H4 (cell line): ENCODE data around the gene NOL12. TPM values are rescaled to one million over a fixed set of nuclear protein-coding genes. Genes with fewer than 3 reads are reported as not detected.

ENCODE experiments used
- DNase-seq: peaks from one replicate; pipeline ENCODE4 v3.0.0-alpha.2; 2015; ENCODE audit warnings: low spot score
- total RNA-seq: library from RNA; depleted of rRNA; stranded (reverse); fragments of >200 nt; shearing (Covaris generic); gene quantifications from 2 replicates; pipeline ENCODE4 v1.2.3, GENCODE V29; 2014

Gene NOL12
- total RNA-seq, 1 experiment from 2014 or later, result 25.7 TPM

DNA sequence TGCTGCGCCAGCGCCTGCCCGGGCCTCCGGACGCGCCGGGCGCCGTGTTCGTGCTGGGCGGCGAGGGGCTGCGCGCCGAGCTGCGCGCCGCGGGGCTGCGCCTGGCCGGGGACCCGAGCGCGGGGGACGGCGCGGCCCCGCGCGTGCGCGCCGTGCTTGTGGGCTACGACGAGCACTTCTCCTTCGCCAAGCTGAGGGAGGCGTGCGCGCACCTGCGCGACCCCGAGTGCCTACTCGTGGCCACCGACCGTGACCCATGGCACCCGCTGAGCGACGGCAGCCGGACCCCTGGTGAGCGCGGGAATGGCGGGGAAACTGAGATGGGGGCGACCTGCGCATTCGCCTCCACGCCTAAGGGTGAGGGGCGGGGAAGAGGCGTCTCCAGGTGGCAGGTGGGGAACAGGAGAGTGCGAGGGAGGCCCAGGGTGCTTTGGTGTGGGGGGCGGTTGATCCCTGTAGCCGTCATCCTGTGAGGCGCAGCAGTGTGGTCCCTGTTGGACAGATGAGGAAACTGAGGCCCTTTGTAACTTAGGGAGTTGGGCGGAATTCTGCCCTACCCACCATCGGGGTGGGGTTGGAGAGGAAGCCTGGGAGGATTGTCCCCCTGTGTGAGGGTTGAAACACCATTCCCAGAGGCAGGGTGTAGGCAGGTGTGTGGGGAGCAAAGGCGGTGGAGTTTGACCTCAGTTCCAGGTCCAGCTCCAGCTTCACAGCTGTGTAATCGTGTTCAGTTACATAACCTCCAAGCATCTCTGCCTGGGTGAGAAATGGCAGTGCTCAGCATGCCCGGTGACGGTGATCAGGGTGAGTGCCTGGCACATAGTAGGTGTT is 26.9 kb upstream of the NOL12 start:
- DNase-seq, result no peak

DNA sequence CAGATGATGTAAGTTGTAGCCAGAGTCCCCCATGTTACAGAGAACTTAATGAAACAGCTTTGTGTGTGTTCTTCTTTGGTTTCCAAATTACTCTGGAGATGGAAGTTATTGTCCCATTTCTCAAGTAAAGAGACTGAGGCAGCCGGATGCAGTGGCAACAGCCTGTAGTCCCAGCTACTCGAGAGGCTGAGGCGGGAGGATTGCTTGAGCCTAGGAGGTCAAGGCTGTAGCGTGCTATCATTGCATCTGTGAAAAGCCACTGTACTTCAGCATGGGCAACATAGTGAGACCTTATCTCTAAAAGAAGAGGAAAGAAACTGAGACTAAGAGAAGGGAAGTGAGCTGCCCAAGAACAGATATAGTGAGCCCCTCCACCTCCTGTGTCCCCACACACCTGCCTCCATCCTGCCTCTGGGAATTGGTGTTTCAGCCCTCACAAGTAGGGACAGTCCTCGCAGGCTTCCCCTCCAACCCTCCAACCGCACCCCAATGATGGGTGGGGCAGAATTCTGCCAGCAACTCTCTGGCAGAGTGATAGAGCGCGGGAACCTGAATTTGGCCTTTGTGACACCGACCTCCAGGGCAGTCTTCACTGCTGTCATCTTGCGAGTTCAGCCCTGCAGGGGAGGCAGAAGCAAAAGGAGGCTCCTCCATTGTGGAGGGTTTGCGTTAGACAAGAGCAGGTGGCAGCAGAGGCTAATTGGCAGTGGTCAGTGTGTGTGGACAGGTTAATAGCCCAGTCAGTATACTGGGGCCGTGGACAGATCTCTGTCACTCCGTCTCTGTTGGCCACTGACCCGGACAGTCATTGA is 26.0 kb upstream of the NOL12 start:
- no peak for DNase-seq

DNA sequence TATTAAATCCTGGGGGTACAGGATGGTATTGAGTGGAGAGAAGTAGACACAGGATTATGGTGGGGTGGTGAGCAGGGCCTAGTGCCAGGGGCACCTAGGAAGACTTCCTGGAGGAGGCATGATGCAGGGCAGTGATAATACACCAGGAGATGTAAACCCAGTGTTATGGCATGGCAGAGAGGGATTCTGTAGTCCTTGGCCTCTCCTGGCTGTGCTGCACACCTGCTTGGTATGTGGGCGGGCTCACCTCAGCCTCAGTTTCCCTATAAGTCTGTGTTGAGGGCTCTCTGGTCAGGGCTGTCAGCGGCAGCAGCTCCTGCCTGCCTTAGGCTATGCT is 25.5 kb upstream of the NOL12 start:
- no peak for DNase-seq

DNA sequence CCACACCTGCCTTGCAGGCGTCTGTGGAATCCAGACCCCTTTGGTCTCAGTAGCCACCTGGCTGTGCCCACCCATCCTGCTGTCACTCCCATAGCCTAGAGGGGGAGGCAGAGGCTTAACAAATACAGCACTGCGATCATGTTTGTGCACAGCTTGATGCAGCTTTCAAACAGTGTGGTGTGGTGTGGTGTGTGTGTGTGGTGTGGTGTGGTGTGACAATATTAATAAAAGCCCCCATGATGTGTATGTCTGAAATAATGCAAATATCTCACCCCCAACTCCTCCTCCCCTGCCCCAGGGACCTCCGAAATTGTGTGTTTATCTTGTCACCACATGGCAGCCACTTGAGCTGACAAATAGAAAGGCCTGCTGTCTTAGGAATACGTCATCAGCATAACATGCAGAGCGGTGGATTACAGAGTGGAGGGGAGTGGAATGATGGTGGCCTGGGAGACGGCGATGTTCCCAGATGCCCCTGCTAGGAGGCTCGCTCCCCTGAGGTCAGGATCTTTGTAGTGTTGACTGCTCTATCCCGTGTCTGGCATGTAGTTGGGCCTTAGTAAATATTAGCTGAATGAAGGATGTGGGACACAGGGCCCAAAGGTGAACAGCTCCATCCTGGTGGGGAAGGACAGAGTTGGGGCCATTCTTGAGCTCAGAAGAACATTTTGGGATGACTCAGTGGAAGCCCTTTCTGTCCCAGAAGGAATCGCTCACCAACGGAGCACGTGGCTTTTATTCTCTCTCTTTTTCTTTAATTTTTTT is 24.8 kb upstream of the NOL12 start:
- DNase-seq, result peak; percentile 51

DNA sequence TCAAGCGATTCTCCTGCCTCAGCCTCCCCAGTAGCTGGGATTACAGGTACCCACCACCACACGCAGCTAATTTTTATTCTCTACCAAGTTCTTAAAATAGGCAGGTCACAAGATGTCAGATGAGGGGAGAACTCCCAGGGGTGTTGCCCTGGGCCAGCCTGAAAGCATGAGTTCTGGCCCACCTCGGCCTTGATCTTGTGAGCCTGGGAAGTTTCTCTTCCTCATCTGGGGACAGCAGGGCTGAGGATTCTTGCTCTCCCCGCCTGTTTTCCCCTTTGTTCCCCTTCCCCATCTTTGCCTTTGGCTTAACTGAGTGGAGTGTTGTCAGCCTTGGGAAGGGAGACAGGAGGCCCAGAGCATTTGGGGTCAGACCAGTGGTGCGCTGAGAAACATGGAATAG is 24.1 kb upstream of the NOL12 start:
- DNase-seq, result no peak

DNA sequence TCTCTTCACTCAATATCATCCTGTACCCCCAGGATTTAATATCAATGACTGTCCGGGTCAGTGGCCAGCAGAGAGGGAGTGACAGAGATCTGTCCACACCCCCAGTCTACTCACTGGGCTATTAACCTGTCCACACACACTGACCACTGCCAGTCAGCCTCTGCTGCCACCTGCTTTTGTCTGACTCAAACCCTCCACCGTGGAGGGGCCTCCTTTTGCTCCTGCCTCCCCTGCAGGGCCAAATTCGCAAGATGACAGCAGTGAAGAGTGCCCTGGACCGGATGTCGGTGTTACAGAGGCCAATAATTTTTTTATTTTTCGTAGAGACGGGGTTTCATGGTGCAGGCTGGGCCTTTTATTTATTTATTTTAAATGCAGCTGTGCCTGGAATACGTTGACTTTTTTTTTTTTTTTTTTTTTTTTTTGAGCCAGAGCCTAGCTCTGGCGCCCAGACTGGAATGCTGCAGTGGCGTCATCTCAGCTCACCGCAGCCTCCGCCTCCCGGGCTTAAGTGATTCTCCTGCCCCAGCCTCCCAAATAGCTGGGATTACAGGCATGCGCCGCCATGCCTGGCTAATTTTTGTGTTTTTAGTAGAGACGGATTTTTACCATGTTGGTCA is 22.5 kb upstream of the NOL12 start:
- DNase-seq, result no peak

DNA sequence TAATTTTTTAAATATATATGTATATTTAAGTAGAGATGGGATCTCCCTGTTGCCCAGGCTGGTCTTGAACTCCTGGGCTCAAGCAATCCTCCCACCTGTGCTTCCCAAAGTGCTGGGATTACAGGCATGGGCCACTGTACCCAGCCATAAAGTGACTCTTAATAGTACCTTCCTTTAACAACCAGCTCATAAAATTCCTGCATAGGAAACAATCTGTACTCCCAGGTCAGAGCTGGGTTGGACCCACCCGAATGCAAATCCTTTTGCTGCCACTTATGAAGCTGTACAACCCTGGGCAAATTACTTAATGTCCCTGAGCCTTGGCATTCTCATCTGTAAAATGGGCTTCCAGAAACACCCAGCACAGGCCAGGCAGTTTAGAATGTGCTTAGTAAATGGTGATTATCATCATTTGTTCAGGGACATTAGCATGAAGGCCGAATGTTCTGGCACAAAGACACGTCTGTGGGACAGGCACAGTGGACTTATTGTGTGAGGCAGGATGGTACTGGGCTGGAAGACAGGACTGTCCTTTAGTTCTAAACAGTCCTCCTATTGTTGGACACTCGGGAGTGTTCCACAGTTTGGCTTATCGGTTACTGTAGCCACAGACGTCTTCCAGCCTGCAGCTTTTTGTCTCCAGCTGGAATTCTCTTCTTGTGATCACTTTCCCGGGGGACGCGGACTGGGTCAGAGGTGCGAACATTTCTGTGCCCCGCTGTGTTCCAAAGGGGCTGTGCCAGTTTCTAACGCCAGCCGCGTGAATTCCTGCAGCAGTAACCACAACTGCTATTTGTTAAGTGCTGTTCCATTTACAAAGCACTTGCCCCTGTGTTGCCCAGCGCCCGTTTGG is 21.7 kb upstream of the NOL12 start:
- no peak for DNase-seq

DNA sequence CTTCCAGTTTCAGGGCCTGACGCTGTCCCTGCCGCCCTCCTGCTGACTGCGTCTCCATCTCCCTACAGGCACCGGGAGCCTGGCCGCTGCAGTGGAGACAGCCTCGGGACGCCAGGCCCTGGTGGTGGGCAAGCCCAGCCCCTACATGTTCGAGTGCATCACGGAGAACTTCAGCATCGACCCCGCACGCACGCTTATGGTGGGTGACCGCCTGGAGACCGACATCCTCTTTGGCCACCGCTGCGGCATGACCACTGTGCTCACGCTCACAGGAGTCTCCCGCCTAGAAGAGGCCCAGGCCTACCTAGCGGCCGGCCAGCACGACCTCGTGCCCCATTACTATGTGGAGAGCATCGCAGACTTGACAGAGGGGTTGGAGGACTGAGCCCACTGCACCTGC is 20.7 kb upstream of the NOL12 start:
- no peak for DNase-seq

DNA sequence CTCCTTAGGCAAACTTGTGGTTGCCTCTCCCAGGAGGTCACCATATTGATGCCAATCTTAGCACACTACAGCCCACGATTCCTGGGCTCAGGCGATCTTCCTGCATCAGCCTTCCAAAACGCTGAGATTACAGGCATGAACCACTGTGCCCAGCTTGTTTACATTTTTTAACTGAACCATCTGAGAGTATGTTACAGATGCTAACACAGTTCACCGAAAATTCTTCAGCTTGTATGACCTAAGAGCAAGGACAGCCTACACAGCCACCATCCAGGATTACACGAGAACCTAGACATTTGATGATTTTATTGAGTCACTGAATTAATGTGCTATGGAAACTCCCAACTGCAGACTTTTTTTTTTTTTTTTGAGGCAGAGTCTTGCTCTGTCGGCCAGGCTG is 16.6 kb upstream of the NOL12 start:
- peak; percentile 50 for DNase-seq

DNA sequence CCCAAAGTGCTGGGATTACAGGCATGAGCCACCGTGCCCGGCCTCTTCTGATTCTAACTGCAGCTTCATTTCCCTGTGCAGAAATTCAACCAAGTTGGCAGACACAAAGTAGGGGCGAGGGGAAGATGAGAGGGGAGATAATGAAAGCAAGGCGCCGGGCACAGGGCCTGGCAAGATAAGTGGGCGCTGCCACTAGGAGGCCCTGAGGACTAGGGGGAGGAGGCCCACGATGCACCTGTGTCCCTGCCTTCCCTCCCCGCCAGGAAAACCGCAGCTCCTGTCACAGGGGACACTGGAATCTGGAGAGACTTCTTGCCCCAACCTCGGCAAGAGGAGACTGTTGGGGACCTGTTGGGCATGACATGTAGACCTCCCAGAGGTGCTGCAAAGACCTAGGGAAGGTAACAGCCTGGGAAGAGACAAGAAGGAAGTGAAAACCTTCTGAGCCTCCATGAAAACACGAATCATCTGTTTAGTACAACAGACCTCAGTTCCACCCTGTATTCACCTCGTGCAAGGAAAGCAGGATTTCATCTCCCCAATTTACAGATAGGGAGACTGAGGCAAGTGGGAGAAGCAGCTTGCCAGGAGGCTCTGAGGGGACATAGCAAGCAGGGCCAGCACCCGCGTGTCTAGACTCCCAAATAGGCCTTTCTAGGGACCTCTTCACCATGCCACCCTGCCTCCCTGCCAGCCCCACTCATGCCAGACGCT is 13.8 kb upstream of the NOL12 start:
- DNase-seq, result no peak

DNA sequence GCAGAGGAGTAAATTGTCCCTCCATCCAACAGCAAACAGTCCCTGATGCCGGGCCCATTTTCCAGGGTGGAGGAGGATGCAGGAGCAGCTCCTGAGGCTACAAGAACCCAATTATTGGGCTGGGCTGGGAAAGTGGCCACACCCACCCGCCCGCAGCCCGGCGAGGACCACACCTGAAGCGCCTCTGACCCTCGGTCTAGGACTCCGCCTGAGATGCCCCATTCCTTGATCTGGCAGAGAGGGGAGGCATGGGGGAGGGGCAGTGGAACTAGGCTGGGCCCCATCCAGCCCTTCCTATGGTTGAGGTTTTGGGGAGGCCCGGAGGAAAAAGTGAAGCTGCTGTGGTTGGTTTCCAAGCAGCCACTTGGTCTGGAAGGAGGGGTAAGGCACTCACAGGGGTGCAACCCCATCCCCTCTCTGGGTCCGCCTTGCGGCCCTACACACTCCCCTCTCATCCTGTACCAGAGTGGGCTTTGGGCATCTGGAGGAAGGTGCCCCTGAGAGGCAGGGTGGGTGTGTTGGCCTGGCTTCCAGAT is 13.2 kb upstream of the NOL12 start:
- no peak for DNase-seq

DNA sequence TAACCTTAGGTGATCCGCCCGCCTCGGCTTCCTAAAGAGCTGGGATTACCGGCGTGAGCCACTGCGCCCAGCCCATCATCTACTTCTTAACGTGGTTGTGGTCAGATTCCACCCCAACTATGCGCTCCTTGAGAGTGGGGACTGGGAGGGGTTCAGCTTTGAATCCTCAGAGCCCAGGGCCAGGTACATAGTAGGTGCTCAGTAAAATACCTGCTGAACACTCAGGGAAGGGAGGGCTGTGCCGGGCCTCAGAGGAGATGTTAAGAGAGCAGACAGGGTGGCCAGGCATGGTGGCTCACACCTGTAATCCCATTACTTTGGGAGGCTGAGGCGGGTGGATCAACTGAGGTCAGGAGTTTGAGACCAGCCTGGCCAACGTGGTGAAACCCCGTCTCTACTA is 11.9 kb upstream of the NOL12 start:
- no peak for DNase-seq

DNA sequence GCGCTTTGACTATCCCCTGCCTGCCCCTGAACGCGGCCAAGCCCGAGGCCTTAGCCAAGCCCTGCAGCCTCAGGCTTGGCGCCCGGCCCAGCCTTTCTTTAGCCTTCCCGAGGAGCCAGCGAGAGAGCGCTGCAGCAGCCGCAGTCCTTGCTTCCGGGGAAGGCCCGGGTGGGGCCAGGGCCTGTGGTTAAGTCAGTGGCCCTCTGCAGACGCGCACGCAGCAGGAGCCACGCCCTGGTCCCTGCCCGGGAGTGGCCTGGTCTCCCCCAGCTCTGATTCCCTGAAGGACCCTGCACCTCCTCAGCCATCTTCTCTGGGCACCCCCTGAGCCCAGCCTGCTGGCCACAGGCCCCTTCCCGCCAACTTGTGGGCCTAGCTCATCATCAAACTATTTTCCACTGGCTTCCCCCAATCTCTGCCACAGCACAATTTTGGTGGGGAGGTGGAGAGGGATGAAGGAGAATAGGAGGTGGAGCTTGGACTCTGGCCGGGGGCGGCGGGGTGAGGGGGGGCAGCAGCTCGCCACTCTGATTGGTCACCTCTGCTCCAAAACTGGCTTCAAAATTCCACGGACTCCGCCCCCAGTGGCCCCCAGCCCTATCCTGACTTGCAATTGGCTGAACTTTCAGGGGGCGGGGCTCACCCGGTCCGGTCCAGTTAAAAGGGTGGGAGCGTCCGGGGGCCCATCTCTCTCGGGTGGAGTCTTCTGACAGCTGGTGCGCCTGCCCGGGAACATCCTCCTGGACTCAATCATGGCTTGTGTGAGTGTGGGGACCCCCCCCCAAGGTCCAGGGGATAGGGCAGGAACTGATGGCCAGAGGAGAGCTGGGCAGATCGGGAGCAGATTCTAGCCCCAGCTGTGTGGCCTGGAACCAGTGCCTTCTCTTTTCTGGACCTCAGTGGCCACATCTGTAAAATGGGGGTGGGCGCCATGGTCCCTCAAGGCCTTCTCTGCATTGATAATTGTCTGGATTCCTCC is 10.9 kb upstream of the NOL12 start, which contains the start of gene LGALS1:
Gene LGALS1, plus strand, starts transcription at position 686 of the 979 bp plus-strand sequence. Its CDS starts 67 bp downstream, at position 753.
- DNase-seq, result peak; percentile 92

DNA sequence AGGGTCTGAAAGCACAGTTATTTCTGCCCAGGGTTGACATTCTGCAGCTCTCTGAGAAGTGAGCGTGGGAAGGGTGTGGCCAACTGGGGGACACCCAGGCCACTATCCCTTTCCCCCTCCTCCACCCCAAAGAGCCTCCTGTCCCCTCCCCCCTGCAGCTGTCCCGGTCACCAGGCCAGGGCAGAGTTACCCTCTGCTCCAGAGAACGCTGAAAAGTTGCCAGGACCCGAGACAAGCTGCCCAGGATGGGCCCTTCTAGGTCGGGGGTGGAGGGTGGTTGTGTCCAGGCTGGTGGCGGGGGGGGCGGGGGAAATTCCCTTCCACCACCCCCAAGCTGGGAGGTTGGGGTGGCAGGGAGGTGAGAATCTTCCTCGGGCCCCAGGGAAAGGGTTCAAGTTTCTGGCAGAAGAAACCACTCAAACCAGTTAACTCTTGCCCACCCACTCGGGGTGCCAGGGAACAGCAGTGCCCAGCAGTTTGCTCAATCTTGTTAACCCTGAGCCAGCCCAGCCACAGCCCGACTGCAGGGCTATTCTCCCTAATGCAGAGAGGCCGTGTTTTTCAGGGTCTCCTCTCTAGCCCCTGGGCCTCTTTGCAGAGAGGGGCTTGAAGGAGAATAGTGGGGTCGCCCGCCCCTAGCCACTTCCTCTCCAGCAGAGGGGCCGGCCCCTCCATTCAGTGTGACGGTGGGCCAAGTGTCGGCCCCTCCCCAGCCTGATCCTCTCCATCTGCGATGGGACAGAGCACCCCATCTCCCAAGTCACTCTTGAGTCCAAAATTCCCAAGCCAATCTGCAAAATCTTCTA is 10.0 kb upstream of the NOL12 start:
- peak; percentile 31 for DNase-seq

DNA sequence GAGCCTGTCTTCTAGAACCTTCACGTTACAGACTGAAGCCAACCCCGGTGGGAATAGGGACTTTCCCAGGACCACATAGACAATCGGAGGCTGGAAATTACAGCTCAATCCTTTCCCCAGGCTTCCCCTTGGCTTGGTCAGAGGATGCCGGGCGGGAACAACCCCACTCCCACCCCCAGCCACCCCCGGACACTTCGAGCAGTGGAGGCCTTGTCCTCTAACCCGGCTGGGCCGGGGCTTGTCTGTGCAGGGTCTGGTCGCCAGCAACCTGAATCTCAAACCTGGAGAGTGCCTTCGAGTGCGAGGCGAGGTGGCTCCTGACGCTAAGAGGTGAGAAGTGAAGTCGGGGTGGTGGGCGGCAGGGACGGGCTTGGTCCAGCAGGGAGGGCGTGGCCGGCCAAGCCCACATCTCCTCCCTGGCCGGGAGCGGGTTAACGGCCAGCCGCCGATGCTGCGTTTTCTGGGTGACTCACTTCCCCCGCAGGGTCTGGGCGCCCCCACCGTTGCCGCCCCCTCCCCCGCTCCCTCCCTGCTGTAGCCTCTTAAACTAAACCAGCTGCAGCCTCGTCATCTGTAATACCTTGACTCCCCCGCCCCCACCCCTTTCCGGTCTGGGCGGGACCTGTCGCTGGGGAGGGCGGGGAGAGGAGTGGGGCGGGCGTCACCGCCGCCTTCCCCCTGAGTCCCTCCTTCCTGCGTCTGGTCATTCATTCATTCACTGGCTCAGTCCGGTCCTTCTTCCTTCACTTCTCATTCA is 9.2 kb upstream of the NOL12 start:
- peak; percentile 89 for DNase-seq

DNA sequence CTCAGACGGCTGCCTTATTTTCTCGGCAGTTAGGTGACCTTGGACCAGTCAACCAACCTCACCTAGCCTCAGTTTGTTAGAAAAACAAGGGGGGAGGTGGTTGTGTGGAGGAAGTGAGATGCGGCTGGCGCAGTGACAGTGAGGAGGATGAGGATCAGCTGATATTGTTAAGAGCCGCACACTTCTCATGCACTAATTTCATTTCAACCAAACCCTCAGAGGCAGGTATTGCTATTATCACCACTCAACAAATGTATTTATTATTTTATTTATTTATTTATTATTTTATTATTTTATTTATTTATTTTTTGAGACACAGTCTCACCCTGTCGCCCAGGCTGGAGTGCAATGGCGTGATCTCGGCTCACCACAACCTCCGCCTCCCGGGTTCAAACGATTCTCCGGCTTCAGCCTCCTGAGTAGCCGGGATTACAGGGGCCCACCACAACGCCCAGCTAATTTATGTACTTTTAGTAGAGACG is 8.6 kb upstream of the NOL12 start:
- DNase-seq, result no peak

DNA sequence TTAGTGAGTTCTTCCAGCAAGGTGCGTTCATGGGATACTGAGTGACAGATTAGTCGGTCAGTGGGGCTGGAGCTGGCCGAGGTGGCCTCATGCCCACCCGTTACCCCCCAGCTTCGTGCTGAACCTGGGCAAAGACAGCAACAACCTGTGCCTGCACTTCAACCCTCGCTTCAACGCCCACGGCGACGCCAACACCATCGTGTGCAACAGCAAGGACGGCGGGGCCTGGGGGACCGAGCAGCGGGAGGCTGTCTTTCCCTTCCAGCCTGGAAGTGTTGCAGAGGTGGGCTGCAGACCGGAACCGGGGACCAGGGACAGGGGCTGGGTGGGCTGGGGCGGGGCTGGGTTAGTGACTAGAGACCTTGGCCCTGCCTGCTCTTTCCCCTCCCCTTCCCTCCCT is 7.8 kb upstream of the NOL12 start:
- DNase-seq, result no peak
